Endothelial cell of umbilical vein (primary cell): ENCODE results near the gene TPCN2. TPM values are rescaled to one million over a fixed set of nuclear protein-coding genes. Genes with fewer than 3 reads are reported as not detected.

Experiments
- BruUV-seq: library from RNA; stranded (reverse); fragments of 400-500 nt; replicated peaks from 2 replicates; lab custom pipeline; 2021; lab: Mats Ljungman, UMichigan
- CTCF ChIA-PET: fragments of 300-600, 350-600 bp; sonication (Branson Sonifier 250); formaldehyde crosslinking; loops from one replicate; lab custom pipeline; 2021; ENCODE audit warnings: antibody characterized with exemption, inconsistent platforms; lab: Charles Lee
- POLR2A ChIA-PET: fragments of 300-600, 350-600 bp; sonication (Branson Sonifier 250); formaldehyde crosslinking; loops from one replicate; lab custom pipeline; 2021; ENCODE audit warnings: antibody characterized with exemption, inconsistent platforms; lab: Charles Lee
- DNase-seq: peaks from one replicate; pipeline ENCODE4 v3.0.0-alpha.2; 2011; ENCODE audit warnings: low read depth, low spot score
- FAIRE-seq: peaks from 2 replicates; lab custom pipeline; 2011; peaks lifted over from hg19 to GRCh38; lab: Jason Lieb, UNC
- H2AFZ ChIP-seq: 2 replicates; pipeline ENCODE4 v1.6.0; 2012; ENCODE audit warnings: low read depth, low read length, control low read depth, inconsistent platforms
- H3K27ac ChIP-seq: 2 replicates; pipeline ENCODE4 v1.5.1; 2011; ENCODE audit warnings: low read depth, mild to moderate bottlenecking, control low read depth, low read length, moderate library complexity; ENCODE audit not compliant: insufficient read depth
- H3K27me3 ChIP-seq, 2 experiments: 2 replicates each; pipeline versions ENCODE4 v1.6.0 to v1.6.1; 2011; ENCODE audit warnings: low read length in 2 of 2, mixed read lengths in 1 of 2; ENCODE audit not compliant: control insufficient read depth in 2 of 2, insufficient read depth in 2 of 2
- H3K36me3 ChIP-seq, 2 experiments: 2 replicates in 1 of 2; 3 replicates in 1 of 2; pipeline ENCODE4 v1.5.1; 2011; ENCODE audit warnings: low read length in 2 of 2, mild to moderate bottlenecking in 1 of 2, moderate library complexity in 1 of 2; ENCODE audit not compliant: control insufficient read depth in 2 of 2, insufficient read depth in 2 of 2; ENCODE audit errors: extremely low read depth in 1 of 2
- H3K4me1 ChIP-seq: 3 replicates; pipeline ENCODE4 v1.5.1; 2011; ENCODE audit warnings: mild to moderate bottlenecking, low read length; ENCODE audit not compliant: control insufficient read depth, insufficient read depth; ENCODE audit errors: extremely low read depth
- H3K4me2 ChIP-seq: 2 replicates; pipeline ENCODE4 v1.6.1; 2011; ENCODE audit warnings: low read length, control low read depth, mixed read lengths; ENCODE audit not compliant: insufficient read depth
- H3K4me3 ChIP-seq, 3 experiments: fragments of 200-600 bp in 1 of 3; sonication (generic), shearing (Covaris generic) in 1 of 3; replicated peaks in 1 of 3; 2 replicates each; pipeline ENCODE4 v1.5.1; 2011 to 2016; ENCODE audit warnings: control low read depth in 3 of 3, low read length in 3 of 3, mild to moderate bottlenecking in 2 of 3, inconsistent platforms in 1 of 3, low read depth in 1 of 3, moderate library complexity in 1 of 3; ENCODE audit not compliant: insufficient read depth in 1 of 3
- H3K79me2 ChIP-seq: 2 replicates; pipeline ENCODE4 v1.6.0; 2012; ENCODE audit warnings: low read length, inconsistent platforms; ENCODE audit not compliant: control insufficient read depth, insufficient read depth
- H3K9ac ChIP-seq: replicated peaks from 2 replicates; pipeline ENCODE3; 2011; ENCODE audit warnings: low read length, control low read depth; ENCODE audit not compliant: insufficient read depth; ENCODE audit errors: extremely low read depth
- H3K9me1 ChIP-seq: replicated peaks from 3 replicates; pipeline ENCODE4 v1.6.0; 2011; ENCODE audit warnings: mild to moderate bottlenecking, low read length; ENCODE audit not compliant: control insufficient read depth, insufficient read depth; ENCODE audit errors: extremely low read depth
- H3K9me3 ChIP-seq: replicated peaks from 2 replicates; pipeline ENCODE4 v1.5.1; 2012; ENCODE audit warnings: low read length, inconsistent platforms; ENCODE audit not compliant: control insufficient read depth, insufficient read depth
- H4K20me1 ChIP-seq: replicated peaks from 2 replicates; pipeline ENCODE3; 2011; ENCODE audit warnings: mild to moderate bottlenecking, low read length; ENCODE audit not compliant: control insufficient read depth, insufficient read depth; ENCODE audit errors: extremely low read depth
- EZH2 ChIP-seq: IDR thresholded peaks from 2 replicates; pipeline ENCODE4 v1.6.1; 2012; ENCODE audit warnings: borderline replicate concordance, low read depth, mild to moderate bottlenecking, moderate library complexity, low read length, inconsistent platforms; ENCODE audit not compliant: severe bottlenecking
- FOS ChIP-seq: IDR thresholded peaks from 2 replicates; pipeline ENCODE4 v1.6.1; 2011; ENCODE audit warnings: mild to moderate bottlenecking, low read length, moderate library complexity, borderline replicate concordance; ENCODE audit not compliant: insufficient read depth
- GATA2 ChIP-seq: IDR thresholded peaks from 2 replicates; pipeline ENCODE4 v1.7.0; 2011; ENCODE audit warnings: low read depth, mild to moderate bottlenecking, moderate library complexity, mixed read lengths, low read length; ENCODE audit not compliant: insufficient read length, insufficient read depth
- JUN ChIP-seq: IDR thresholded peaks from 2 replicates; pipeline ENCODE4 v1.6.1; 2011; ENCODE audit warnings: borderline replicate concordance, low read depth; ENCODE audit not compliant: insufficient read length, insufficient read depth
- MAX ChIP-seq: IDR thresholded peaks from 2 replicates; pipeline ENCODE4 v1.6.1; 2011; ENCODE audit not compliant: insufficient read depth, insufficient read length
- MYC ChIP-seq: IDR thresholded peaks from one replicate; pipeline ENCODE4 v1.6.1; 2011; ENCODE audit warnings: mild to moderate bottlenecking, low read depth, low read length
- POLR2A ChIP-seq: IDR thresholded peaks from 2 replicates; pipeline ENCODE4 v1.6.1; 2012; ENCODE audit warnings: low read depth, mild to moderate bottlenecking, control low read depth, low read length
- POLR2AphosphoS5 ChIP-seq: IDR thresholded peaks from 2 replicates; pipeline ENCODE4 v1.6.1; 2012; ENCODE audit warnings: low read depth, mild to moderate bottlenecking, control low read depth, low read length, moderate library complexity; ENCODE audit not compliant: insufficient read depth
- dilution Hi-C: fragments of 300-500 bp; cut with MboI; formaldehyde crosslinking; loops from one replicate; pipeline ENCODE4 v1.15.0; 2019; ENCODE audit warnings: low sequenced_read_pairs; ENCODE audit not compliant: extremely low pct_ligation_motif_present
- intact Hi-C: fragments of 100-400 bp; cut with micrococcal nuclease; formaldehyde crosslinking; loops from one replicate; pipeline ENCODE4 v1.10.0; 2022
- polyA plus RNA-seq, 4 experiments: library from polyadenylated mRNA; depleted of rRNA in 3 of 4; stranded (reverse) in 3 of 4; unstranded in 1 of 4; fragments of >200 nt; gene quantifications; 2 replicates each; pipeline versions ENCODE4 v1.2.1 to v1.2.3, GENCODE V29; 2011 to 2012; ENCODE audit warnings: missing spikeins in 1 of 4
- total RNA-seq: library from RNA; stranded (reverse); gene quantifications from 2 replicates; pipeline ENCODE4 v1.2.3, GENCODE V29; 2021
- TF ChIP-seq, protein P1 (sequence below), 2 donors: IDR thresholded peaks; 1 replicate in 1 of 2; 2 replicates in 1 of 2; pipeline ENCODE4 v1.5.1; 2011; ENCODE audit warnings: low read length in 2 of 2, mild to moderate bottlenecking in 2 of 2, moderate library complexity in 2 of 2, control low read depth in 1 of 2, inconsistent platforms in 1 of 2, low read depth in 1 of 2; ENCODE audit not compliant: insufficient read depth in 1 of 2; ENCODE audit errors: extremely low read depth in 1 of 2

Gene TPCN2
- total and polyA plus RNA-seq, 2 donors (not counting 3 experiments of a cell fraction or from before 2014, with no cell fraction given): 10.3 to 13.4 TPM

GRCh38 chr11:69050592-69051380 lies 2.1 kb downstream of the TPCN2 start:
- intact Hi-C loops (no loop called here), dilution Hi-C loops (no loop called here)
- Histone ChIP-seq H4K20me1 (no peaks in the 10 kb centered on the region), H3K9me3 (no peaks in the 10 kb centered on the region), H3K36me3 (peaks cover 0 to 9% of the 10 kb centered on the region in 2 experiments), H3K4me2 (no peak overlapping the region), H3K27ac (no peak overlapping the region), H3K79me2 (peaks cover 18% of the 10 kb centered on the region), H3K4me3 (no peak overlapping the region), H3K27me3 (no peaks in the 10 kb centered on the region), H3K4me1 (peaks cover 9% of the 10 kb centered on the region), H3K9me1 (no peaks in the 10 kb centered on the region), H2AFZ (no peak overlapping the region), H3K9ac (no peak overlapping the region)
- FAIRE-seq (no peak), DNase-seq (no peak)
- ChIA-PET POLR2A (no interaction called here), CTCF (no interaction called here)
- TF ChIP-seq MAX (no peak), JUN (no peak)
- no TSS peak for BruUV-seq

GRCh38 chr11:69051381-69052342 lies 2.9 kb downstream of the TPCN2 start:
- intact Hi-C loops (no loop called here), dilution Hi-C loops (no loop called here)
- BruUV-seq: no TSS peak
- Histone ChIP-seq H3K27ac (no peak overlapping the region), H3K9me3 (no peaks in the 10 kb centered on the region), H2AFZ (no peak overlapping the region), H3K4me2 (no peak overlapping the region), H3K27me3 (no peaks in the 10 kb centered on the region), H3K9me1 (no peaks in the 10 kb centered on the region), H3K4me1 (peaks cover 9% of the 10 kb centered on the region), H3K36me3 (peaks cover 0 to 9% of the 10 kb centered on the region in 2 experiments), H3K9ac (no peak overlapping the region), H4K20me1 (no peaks in the 10 kb centered on the region), H3K4me3 (no peak overlapping the region), H3K79me2 (peaks cover 18% of the 10 kb centered on the region)
- ChIA-PET CTCF (interaction anchor here (1.1 kb wide), 1 partner anchor 7 kb away, joined by 4 read pairs; no protein-coding TSS in a partner anchor), POLR2A (no interaction called here)
- TF ChIP-seq MYC: no peak
- TF ChIP-seq FOS: no peak
- TF ChIP-seq GATA2: no peak
- no peak for TF ChIP-seq EZH2
- TF ChIP-seq, protein P1, sequence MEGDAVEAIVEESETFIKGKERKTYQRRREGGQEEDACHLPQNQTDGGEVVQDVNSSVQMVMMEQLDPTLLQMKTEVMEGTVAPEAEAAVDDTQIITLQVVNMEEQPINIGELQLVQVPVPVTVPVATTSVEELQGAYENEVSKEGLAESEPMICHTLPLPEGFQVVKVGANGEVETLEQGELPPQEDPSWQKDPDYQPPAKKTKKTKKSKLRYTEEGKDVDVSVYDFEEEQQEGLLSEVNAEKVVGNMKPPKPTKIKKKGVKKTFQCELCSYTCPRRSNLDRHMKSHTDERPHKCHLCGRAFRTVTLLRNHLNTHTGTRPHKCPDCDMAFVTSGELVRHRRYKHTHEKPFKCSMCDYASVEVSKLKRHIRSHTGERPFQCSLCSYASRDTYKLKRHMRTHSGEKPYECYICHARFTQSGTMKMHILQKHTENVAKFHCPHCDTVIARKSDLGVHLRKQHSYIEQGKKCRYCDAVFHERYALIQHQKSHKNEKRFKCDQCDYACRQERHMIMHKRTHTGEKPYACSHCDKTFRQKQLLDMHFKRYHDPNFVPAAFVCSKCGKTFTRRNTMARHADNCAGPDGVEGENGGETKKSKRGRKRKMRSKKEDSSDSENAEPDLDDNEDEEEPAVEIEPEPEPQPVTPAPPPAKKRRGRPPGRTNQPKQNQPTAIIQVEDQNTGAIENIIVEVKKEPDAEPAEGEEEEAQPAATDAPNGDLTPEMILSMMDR (IDR thresholded peaks at IDR 0.05; ENCODE audit: extremely low read depth in 1 of 2, insufficient read depth in 1 of 2, low read depth in 1 of 2, low read length in 2 of 2): no peak
- no peak for TF ChIP-seq MAX
- no peak for TF ChIP-seq JUN
- TF ChIP-seq POLR2A: no peak
- TF ChIP-seq POLR2AphosphoS5: no peak
- DNase-seq (no peak), FAIRE-seq (no peak)
